Non-pigmented ciliary epithelial cell (primary cell): Measurements from ENCODE around the gene COL4A1.
"Not testable (repeated sequence)": the region's sequence is repeated elsewhere in the genome, so short reads cannot be mapped to it uniquely, and the experiment has no call there.

Experiments used
- DNase-seq: peaks from one replicate; pipeline ENCODE4 v3.0.0-alpha.2; 2010; ENCODE audit warnings: low read depth

The COL4A1 gene

GRCh38 chr13:110323172-110323891, 16.4 kb upstream of the COL4A1 start:
- no peak for DNase-seq

GRCh38 chr13:110322828-110323171, 15.8 kb upstream of the COL4A1 start:
- DNase-seq = no peak

DNA sequence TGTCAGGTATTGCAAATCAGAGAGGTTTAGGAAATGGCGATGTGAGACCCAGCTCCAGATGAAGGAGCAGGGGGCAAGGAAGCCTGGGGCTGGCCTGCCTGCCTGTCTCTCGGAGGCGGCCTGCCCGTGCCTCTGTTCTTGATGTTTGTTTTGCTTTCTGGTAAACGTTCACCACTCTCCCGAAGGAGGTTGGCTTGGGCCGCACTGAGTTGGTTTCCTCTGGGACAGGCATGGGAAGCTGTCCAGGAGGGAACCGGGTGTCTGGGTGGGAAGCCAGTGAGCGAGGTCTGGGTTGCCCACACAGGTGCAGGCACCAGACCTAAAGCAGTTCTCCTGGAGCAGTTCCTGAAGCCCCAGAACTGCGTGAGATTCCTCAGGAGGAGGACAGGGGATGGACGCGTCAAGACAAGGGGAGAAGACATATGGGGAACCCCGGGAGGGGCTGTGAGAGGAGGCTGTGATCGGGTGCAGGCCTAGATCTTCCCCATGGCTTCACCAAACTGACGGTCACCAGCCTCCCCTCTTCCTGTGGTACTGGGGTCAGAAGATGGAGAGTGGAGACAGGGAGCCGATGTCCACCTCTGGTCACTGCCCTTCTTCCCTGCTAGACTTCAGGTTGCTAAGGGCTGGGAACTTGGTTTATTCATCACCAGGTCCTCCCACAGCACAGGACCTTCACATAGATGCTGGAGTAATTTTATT, 15.3 kb upstream of the COL4A1 start:
- DNase-seq = no peak

DNA sequence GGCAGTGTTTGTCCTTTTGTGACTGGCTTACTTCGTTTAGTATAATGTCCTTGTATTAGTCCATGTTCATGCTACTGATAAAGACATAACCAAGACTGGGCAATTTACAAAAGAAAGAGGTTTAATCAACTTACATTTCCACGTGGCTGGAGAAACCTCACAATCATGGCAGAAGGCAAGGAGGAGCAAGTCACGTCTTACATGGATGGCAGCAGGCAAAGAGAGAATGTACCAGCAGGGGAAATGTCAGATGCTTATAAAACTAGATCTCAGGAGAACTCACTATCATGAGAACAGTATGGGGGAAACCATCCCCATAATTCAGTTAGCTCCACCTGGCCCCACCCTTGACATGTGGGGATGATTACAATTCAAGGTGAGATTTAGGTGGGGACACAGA, 14.6 kb upstream of the COL4A1 start:
- not testable (repeated sequence) for DNase-seq

- no peak for DNase-seq
These were observed 13.7 kb upstream of the COL4A1 start for GRCh38 chr13:110320645-110321044.

DNA sequence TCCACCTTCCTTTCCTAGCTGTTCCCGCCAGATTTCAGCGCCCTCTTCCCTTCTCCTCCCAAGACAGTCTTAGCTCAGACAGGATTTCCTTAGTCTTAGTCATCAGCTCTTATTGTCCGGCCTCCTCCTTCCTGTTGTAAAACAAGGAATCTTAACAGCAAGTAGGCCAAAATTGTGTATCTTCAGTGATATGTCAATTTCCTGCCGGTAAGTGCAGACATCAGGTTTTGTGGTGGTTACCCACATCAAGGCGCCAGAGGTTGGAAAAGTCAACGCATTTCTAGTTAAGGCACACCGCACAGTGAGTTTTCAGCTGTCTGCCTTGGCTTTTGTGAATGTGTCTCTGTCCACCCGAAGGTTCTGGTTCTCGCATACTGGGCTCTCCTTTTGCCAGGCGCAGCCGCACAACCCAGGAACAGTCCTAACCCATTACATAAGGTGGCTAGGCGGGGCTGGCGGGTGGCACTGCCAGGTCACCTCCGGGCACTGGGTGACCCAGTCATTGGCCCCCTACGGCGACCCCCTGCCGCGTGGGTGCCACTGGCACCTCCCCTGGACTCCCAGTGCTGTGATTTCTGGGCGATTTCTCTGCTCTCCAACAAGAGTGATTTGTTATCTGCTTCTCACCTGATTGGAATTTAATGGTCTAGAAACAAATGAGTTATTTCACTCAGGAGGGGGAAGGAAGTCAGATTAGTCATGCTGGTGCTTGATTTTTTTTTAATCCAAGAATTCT, 13.0 kb upstream of the COL4A1 start:
- no peak for DNase-seq

GRCh38 chr13:110319397-110319773, 12.4 kb upstream of the COL4A1 start:
- no peak for DNase-seq

DNA sequence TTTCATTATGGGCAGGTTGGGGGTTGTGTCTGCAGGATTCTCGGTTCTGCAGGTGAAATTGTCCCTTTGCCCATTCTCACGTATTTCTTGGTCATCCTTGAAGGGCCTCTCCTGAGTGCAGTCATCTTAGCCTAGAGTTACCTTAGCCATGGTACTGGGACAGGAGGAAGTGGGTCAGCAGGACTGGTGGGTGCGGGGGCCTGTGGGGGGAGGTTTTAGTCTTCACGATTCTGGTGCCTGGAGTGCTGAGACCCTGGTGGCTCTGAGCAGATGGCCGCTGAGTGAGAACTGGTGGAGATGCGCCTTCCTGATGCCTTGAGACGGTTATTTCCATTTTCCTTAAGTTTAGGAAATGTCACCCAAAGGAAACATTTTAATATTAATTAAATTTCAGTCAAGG, 12.0 kb upstream of the COL4A1 start:
- no peak for DNase-seq

GRCh38 chr13:110317496-110318195, 10.7 kb upstream of the COL4A1 start:
- no peak for DNase-seq

DNA sequence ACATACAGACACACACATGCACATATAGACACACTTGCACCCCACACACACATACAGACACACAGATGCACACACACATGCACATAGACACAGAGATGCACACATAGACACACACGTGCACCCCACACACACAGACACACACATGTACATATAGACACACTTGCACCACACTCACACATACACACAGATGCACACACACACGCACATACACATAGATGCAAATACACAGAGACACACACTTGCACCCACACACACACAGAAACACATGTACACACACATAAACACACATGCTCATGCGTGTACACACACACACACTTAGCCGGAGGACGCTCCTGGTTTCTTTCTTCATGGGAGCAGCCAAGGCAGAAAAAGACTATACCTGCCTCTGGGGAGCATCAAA, 10.1 kb upstream of the COL4A1 start:
- DNase-seq = no peak

GRCh38 chr13:110316196-110316595, 9.2 kb upstream of the COL4A1 start:
- DNase-seq = no peak

DNA sequence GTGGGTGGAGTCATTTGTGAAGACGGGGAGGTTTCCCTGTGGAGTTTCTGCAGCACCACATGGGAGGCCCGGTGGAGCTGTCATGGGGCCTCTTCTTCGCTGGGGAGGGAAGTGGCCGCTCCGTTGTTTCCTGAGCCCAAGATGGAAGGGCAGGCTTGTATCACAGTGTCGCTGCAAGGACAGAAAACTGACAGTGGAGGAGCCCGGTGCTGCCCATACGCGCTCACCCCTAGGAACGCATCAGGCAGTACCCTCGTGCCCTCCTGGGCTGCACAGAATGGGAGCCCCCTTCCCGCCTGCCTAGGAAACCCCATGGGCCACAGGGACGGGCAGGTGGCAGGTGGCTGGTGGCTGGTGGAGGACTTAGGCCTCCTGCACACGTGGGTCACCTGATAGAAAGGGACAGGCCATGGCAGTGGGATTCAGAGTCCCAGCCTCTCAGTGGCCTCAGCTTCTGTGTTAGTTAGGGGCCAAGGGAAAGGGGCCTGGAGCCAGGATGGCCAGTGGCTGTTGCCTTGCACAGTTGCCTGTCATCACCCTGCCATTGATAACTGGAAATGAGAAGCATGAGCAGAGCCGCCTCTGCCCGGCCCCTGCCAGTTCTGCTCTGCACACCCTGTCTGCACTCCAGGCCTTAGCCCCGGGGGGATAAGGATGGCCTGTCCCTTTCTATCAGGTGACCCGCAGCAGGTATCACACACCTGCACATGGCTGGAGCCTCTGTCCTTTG, 7.7 kb upstream of the COL4A1 start:
- no peak for DNase-seq

DNA sequence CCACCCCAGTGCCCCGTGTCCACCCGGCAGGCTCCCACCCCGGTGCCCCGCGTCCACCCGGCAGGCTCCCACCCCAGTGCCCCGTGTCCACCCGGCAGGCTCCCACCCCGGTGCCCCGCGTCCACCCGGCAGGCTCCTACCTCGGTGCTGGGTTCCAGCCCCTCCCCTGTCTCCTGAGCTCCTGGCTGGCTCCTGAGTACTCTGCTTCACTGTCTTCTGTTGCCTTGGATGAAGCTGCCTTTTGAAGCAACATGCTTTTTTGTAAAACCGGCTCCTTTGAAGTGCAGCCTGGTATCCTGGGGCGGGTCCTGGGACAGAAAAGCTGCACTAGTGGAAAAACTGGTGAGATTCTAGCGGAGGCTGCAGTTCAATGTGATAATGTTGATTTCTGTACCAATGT, 6.8 kb upstream of the COL4A1 start:
- DNase-seq = not testable (repeated sequence)

DNA sequence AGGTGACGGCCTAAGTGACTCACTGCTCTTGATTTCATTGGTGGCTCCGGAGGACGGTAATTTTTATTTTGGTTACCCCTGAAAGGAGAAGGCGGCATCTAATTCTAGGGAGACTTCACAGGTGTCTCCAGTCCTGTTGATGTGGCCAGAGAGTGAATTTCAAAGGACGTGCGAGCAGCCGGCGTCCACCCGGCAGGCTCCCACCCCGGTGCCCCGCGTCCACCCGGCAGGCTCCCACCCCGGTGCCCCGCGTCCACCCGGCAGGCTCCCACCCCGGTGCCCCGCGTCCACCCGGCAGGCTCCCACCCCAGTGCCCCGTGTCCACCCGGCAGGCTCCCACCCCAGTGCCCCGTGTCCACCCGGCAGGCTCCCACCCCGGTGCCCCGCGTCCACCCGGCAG, 6.3 kb upstream of the COL4A1 start:
- not testable (repeated sequence) for DNase-seq

DNA sequence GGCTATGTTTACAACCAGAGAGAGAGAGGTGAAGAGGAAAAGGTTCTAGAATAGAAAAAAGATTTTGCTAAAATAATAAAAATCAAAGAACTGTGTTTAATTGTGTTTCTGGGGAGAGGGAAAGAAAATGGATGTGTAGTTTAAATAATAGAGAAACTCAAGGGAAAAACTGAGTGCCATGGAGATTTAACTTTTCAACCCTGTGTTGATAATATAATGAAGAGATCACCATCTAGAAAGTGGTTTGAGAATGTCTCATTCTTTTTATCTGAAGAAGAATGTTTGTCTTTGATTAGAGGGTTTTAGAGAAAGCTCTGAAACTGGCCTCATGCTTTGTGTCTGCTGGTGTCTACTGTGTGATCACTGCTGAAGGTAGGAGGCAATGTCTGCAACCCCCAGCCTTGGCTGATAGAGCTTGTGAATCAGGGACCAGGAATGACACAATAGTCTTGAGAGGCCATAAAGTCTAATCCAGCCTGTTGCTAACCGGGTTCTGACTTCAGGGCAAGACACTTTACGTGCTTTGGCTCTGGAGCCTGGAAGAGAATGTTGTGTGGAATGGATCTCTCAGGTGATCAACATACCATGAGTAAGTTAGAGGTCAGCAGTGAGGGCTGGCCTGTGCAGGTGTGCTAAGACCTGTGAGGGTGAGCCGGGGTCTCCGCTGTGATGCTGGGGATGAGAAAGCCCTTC, 5.5 kb upstream of the COL4A1 start:
- peak; percentile 91 for DNase-seq

- no peak for DNase-seq
These were observed 4.7 kb upstream of the COL4A1 start for GRCh38 chr13:110311443-110312338.

DNA sequence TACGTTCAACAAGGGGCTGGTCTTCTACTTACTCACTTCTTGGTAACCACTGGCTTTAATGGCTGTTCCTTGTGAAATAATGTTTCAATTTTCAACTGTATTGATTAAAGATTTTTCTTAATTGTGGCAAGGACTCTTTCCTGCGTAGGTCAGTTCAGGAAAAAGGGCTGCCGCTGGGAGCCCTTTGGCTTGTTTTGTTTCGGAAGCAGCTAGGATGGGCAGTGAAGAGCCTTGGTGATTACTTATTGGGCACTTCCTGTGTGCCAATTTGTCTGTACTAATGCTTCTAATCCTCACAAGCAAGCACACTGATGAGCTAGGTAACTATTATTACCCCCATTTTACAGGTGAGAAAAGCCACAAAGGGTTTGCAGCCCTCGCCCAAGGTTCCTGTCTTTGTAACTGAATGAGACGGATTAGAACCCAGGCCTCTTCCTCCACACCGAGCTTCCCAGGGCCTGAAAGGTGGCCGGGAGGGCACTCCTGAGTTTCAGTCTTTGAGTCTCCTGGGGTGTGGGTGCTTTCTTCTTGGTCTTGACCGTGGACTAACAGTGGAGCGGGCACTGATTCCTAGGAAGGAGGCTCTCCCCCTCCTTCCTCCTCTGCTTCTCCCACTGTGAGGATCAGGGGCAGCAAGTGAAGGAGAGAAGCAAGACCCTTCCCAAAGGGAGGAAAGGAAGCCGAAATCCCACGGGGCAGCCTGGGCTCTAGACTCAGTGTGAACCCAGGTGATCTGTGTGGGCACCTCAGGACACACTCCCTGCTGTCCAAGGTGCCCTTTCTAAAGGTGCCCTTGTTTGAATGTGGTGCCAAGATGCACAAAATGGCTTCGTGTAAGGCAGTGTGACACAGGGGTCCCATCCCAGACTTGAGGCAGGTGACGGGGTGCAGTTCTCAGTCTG, 3.8 kb upstream of the COL4A1 start:
- no peak for DNase-seq

DNA sequence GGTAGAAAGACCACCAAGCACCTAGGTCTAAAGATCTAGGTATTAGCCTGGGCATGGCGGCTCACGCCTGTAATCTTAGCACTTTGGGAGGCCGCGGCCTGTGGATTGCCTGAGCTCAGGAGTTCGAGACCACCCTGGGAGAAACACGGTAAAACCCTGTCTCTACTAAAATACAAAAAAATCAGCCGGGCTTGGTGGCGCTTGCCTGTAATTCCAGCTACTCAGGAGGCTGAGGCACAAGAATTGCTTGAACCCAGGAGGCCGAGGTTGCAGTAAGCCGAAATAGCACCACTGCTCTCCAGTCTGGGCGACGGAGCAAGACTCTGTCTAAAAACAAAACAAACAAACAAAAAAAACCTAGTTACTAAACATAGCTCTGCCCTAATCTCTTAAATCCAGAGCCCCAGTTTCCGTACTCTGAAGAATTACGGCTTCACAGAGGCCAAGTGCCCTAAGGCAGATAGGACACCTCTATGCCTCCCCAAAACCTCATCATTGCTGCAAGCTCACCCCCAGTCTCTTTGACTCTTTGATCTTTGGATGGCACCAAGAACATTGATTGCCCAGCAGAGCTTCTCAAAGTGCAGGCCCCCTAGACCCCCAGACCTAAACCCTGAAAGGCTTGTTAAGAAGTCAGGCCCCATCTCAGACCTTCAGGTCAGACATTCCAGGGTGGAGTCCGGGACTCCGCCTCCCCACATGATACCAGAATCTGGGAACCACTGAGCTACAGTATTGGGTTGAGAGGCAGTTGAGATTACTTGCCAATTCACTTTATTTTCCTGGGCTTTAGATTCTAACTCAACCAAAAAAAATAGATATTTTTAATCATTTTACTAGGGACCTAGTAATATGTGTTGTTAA, 2.9 kb upstream of the COL4A1 start:
- no peak for DNase-seq
